ENCODE results near the gene EEA1.

- no peak for TF ChIP-seq CTCF (IDR thresholded peaks at IDR 0.05; ENCODE audit: poor library complexity, severe bottlenecking)
- no peak for TF ChIP-seq REST (IDR thresholded peaks at IDR 0.05; ENCODE audit: borderline replicate concordance)
Measured at GRCh38 chr12:92942905-92943304, 13.8 kb upstream of the EEA1 start.

Data from neural cell (in vitro differentiated cells).